ENCODE results near the gene C3orf22.

- TF ChIP-seq FOXM1 (IDR thresholded peaks at IDR 0.05; ENCODE audit: borderline replicate concordance, low read depth), result no peak
- no peak for TF ChIP-seq CEBPB (IDR thresholded peaks at IDR 0.05)
- no peak for TF ChIP-seq USF1 (IDR thresholded peaks at IDR 0.05)
- TF ChIP-seq, protein P1, sequence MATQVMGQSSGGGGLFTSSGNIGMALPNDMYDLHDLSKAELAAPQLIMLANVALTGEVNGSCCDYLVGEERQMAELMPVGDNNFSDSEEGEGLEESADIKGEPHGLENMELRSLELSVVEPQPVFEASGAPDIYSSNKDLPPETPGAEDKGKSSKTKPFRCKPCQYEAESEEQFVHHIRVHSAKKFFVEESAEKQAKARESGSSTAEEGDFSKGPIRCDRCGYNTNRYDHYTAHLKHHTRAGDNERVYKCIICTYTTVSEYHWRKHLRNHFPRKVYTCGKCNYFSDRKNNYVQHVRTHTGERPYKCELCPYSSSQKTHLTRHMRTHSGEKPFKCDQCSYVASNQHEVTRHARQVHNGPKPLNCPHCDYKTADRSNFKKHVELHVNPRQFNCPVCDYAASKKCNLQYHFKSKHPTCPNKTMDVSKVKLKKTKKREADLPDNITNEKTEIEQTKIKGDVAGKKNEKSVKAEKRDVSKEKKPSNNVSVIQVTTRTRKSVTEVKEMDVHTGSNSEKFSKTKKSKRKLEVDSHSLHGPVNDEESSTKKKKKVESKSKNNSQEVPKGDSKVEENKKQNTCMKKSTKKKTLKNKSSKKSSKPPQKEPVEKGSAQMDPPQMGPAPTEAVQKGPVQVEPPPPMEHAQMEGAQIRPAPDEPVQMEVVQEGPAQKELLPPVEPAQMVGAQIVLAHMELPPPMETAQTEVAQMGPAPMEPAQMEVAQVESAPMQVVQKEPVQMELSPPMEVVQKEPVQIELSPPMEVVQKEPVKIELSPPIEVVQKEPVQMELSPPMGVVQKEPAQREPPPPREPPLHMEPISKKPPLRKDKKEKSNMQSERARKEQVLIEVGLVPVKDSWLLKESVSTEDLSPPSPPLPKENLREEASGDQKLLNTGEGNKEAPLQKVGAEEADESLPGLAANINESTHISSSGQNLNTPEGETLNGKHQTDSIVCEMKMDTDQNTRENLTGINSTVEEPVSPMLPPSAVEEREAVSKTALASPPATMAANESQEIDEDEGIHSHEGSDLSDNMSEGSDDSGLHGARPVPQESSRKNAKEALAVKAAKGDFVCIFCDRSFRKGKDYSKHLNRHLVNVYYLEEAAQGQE (IDR thresholded peaks at IDR 0.05; ENCODE audit: low read depth), result no peak
- TF ChIP-seq NFIC (IDR thresholded peaks at IDR 0.05), result no peak
- TF ChIP-seq EGR1 (IDR thresholded peaks at IDR 0.05), result no peak
- TF ChIP-seq, protein P2, sequence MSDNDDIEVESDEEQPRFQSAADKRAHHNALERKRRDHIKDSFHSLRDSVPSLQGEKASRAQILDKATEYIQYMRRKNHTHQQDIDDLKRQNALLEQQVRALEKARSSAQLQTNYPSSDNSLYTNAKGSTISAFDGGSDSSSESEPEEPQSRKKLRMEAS (IDR thresholded peaks at IDR 0.05), result no peak
- TF ChIP-seq CREB1 (IDR thresholded peaks at IDR 0.05; ENCODE audit: low read depth), result no peak
Measured at GRCh38 chr3:126538316-126538715, 20.4 kb downstream of the C3orf22 start.

Data from Ishikawa (cell line).